Measurements from ENCODE around the gene DNAJC24. TPM values are rescaled to one million over a fixed set of nuclear protein-coding genes. Genes with fewer than 3 reads are reported as not detected.
A peak's percentile ranks its signal among the peaks of the same experiment; 100 is the strongest.
"Not testable (repeated sequence)": the region's sequence is repeated elsewhere in the genome, so short reads cannot be mapped to it uniquely, and the experiment has no call there.

The DNAJC24 gene
- total RNA-seq, 1 experiment from 2014 or later: 18.3 TPM

DNA sequence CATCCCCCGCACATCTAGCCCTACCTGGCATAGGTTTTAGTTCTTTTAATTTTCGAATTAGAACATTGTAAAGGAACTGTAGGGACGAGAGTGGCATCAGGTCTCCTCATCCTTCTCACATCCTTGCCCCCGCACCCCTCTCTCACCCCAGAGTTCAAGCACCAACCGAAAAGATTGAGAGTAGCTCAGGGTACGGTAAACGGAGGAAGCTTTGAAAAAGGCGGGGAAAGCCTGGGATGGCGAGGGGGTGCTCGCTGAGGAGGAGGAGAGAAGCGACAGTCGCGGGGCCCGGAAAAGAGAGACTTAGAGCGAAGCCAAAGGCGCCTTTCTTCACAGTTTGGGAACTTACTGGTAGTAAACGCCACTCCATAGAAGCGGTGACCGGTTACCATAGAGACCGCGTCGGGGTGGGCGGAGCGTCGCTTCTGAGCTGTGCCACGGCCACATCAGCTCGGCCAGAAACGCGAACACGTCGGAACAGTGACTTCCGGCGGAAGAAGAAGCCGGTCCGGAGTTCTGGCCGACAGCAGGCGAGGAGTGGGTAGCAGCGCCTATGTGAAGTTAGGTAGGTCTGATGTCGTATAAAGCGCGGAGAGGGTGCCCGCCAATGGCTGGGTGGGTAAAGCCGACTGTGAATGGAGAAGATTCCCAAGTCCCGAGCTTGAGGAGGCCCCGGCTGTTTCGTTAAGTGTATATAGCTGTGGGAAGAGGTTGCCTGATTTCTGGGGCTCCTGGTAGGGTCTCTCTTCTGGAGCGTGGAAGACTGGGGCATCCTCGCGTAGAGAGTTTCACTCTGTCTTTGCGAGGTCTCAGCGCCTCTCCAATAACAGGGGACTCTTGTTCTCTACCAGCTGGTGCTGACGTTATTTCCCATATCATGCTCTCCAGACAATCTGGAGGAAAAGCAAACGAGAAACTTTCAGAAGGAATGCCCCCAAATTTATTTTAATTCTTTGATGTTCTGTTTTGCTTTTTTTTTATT, at the start of gene DNAJC24, which contains the start of gene DCDC1 (continued):
- no peak for TF ChIP-seq REST (IDR thresholded peaks at IDR 0.05; ENCODE audit: low read depth)
- TF ChIP-seq EZH2 (IDR thresholded peaks at IDR 0.05): no peak
- TF ChIP-seq ELF1 (IDR thresholded peaks at IDR 0.05; ENCODE audit: borderline replicate concordance, low read depth): peak; percentile 34; the same call in 1 of the 2 replicates

- DNase-seq (ENCODE audit: low read depth, low spot score); H3K36me3 ChIP-seq (ENCODE audit: control insufficient read depth in 1 of 2, insufficient read depth in 2 of 2, low read length in 2 of 2); H3K4me1 ChIP-seq (ENCODE audit: control insufficient read depth in 1 of 2, insufficient read depth in 2 of 2, low read length in 2 of 2); intact Hi-C loops (cut with micrococcal nuclease); RAD21 ChIA-PET (ENCODE audit: low non-redundant PET in 1 of 2, low total read pairs in 2 of 2, uncharacterized antibody in 2 of 2, unreplicated experiment in 2 of 2); POLR2A ChIA-PET; H3K27me3 ChIP-seq (ENCODE audit: insufficient read depth, low read length); CTCF ChIA-PET; BruUV-seq (replicated peaks); ATAC-seq; H3K9me3 ChIP-seq (ENCODE audit: control insufficient read depth in 1 of 2, insufficient read depth in 1 of 2, low read depth in 1 of 2, low read length in 2 of 2); H3K27ac ChIP-seq (ENCODE audit: low read depth, low read length); H3K9me2 ChIP-seq (ENCODE audit: insufficient read depth); H3K79me2 ChIP-seq (ENCODE audit: insufficient read depth, low read length); H3K4me2 ChIP-seq (ENCODE audit: low read length); H4K20me1 ChIP-seq (ENCODE audit: insufficient read depth); H3K9ac ChIP-seq (ENCODE audit: low read length); H2AFZ ChIP-seq (ENCODE audit: low read depth, low read length, poor library complexity, severe bottlenecking); H3K4me3 ChIP-seq (replicated peaks in 1 of 2; ENCODE audit: low read depth in 1 of 2, low read length in 2 of 2): not testable (repeated sequence)
These were observed 48.2 kb upstream of the DNAJC24 start for GRCh38 chr11:31321494-31321893.
